HG03064 (cell line): ENCODE measurements around the gene ZDHHC18.
A peak's percentile ranks its signal among the peaks of the same experiment; 100 is the strongest.

Experiments used
- ATAC-seq: cut with Tn5 transposase; IDR thresholded peaks from one replicate; pipeline ENCODE4 v1.9.1; 2021; ENCODE audit warnings: low read depth; ENCODE audit not compliant: unreplicated experiment

The ZDHHC18 gene

DNA sequence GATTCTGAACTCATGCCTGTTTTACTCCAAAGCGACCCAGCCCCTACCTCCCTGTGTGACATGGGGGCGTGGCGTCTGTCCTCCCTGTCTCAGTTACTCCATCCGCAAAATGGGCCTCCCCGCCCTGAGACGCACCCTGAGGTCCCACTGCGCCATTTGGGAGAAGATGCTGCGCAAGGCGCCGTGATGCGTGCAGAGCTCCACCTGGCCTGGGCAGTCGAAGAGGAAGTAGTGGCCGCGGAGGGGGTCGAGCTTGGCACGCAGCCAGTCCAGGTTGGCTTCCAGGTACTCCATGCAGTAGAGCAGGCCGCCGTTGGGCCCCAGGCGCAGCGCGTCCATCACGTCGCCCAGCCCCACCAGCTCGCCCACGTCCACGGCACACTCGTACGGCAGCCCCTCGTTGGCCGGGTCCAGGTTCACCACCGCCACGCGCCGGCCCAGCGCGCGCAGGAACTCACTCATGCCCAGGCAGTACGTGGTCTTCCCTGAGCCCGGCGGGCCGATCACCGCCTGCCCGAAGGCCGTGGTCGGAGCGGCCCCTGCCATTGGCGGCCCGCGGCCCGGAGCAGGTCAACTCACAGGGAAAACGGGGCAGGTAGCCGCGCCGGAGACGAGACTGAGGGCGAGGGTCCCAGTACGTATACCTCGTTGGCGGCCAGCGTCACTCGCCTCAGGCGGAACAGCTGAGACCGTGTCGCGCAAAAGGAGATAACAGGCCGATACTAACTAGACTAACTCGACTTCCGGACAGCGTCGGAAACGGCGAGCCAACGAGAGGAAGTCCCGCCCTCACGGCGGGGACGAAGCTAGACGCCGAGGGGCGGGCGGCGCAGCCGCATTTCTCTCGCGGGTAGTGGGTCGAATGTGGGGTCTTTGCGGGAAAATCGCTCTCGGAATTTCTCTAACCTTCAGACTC lies 63.3 kb downstream of the ZDHHC18 start, which contains the start of gene GPN2:
Gene GPN2, minus strand, starts transcription at position 733 of the 916 bp plus-strand sequence. Its CDS starts 187 bp downstream, at position 546.
- peak; percentile 80 for ATAC-seq

DNA sequence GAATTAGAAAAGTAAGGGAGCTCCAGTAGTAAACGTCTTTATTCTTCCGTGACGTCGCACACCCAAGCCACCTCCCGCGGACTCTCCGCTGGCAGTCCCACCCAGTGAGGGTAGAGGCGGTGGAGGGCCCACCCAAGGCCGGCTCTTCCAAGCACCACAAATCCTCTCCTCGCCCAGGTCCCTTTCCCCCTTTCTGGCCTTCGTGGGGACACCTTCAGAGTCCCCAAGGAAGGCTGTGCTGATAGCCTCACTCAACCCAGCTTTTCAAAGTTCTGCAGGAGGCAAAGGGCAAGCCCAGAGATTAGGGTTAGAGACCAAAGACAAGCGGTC lies 63.9 kb downstream of the ZDHHC18 start:
- ATAC-seq = peak; percentile 38

DNA sequence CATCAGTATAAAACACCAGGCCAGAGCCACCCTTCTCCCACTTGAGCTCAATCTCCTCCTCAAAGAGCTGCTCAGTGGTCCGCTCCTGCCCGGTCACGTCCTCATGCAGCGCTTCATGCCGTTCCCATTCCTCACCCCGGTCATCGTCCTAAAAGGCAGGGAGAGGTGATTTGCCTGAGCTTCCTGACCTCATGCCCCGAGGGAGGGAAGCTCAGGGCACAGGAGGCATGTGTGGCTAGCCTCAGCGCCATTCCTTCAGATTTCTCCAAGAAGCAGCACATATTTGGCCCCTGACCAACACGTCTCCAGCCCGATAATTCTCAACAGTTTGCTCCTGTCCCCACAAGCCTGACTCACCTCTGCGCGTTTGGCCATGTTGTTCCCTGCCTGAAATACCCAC lies 67.8 kb downstream of the ZDHHC18 start:
- ATAC-seq = no peak

DNA sequence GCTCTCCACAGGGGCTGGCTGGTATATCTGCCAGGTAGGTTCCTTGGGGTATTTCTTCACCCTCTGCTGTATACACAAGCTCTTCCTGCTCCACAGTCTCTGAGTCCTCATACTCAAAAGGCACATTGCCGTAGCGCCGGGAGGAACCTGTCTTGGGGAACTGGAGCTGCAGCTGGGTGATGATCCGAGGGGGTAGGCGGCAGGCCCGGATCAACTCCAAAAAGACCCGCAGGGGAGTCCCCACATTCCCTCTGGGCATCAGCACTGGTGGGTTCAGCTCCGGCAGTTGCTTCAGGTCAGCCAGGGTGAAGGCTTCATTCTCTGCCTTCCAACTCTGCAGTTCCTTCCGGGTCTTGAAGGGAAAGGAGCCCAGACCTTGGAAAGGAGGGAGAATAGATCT lies 70.9 kb downstream of the ZDHHC18 start:
- ATAC-seq = no peak

DNA sequence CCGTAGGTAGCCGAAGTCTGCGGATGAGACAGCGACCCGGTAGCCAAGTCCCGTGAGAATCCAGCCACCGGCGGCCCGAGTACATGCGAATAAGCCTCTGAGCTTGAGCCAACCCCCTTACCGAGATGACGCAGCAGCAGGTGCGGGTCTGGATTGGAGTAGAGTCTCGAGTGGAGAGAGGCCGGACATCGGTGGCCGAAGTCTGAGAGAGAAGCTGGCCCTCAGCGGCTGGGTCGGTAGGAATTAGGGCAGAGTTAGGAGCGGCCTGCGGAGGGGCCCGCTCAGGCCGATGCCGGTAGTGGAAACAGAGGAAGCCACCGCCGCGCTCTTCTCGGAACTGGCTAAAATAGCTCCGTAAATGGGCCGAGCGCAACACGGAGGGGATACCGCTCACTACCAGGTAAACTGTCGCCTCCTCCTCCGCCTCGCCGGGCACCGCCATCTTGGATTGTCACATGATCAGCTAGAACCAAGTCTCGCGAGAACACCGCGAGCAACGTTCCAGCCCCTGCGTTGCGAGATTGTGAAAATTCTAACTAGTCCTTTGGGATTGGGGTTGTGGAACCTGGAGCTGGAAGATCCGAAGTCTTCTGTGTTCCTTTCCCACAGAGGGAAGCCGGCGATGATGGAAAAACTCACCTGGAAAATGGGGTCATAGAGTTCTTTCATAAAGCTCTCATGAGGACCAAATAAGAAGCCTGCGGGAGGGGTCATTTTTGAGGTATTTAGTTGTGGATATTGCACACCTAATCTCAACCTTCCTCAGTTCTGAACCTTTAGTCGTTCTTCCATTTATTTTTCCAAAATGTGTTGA lies 73.7 kb downstream of the ZDHHC18 start, which contains the start of gene GPATCH3:
Gene GPATCH3, minus strand, starts transcription at position 467 of the 814 bp plus-strand sequence. Its CDS starts 25 bp downstream, at position 442.
- ATAC-seq = no peak

DNA sequence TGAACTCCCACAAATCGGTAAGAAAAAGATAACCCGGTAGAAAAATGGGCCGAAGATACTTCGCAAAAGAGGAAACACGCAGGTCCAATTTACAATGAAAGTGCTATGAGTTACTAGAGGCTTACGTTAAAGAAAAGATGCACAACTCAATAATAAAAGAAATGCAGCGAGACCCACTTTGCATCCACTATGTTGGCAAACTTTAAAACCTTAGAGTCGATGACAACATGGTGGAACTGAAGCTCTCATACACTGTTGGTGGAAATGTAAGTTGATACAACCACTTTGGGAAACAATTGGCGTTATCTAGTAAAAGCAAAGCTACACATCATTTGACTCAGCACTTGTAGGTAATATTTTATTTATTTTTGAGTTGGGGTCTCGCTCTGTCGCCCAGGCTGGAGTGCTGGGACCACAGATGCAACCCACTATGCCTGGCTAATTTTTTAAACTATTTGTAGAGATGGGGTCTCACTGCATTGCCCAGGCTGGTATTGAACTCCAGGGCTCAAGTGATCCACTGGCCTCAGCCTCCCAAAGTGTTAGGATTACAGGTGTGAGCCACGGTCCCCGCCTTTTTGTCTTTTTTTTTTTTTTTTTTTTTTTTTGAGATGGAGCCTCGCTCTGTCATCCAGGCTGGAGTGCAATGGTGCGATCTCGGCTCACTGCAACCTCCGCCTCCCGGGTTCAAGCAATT lies 74.5 kb downstream of the ZDHHC18 start:
- no peak for ATAC-seq
